ENCODE results near the gene PCA3.

PCA3 gene

DNA sequence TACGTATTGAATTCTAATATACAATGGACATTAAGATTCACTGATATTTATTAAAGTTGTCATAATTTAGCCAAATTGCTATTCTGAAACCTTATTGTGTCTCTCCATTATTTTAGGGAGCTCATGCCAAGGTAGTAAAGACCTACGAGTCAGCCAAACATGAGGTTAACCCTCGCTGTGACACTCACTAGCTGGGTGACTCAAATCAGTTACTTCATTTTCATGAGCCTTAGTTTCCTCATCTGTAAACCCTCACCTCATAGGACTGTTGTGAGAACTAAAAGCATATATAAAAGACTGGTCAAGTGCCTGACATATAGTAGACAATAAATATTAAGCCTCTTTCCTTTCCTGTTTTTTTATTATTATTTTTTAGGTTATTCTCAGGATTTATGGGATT, 44.0 kb upstream of the PCA3 start:
- Histone ChIP-seq H3K79me2 (no peaks in the 10 kb centered on the region), H3K9ac (no peak overlapping the region), H2AFZ (no peak overlapping the region), H3K4me1 (no peaks in the 10 kb centered on the region), H3K4me3 (ENCODE audit: low read depth, low read length) (no peak overlapping the region), H3K4me2 (ENCODE audit: low read length) (no peak overlapping the region), H3K27me3 (ENCODE audit: control insufficient read depth, insufficient read depth, low read length) (no peaks in the 10 kb centered on the region), H3K27ac (no peak overlapping the region), H3K36me3 (ENCODE audit: control insufficient read depth, insufficient read depth, low read length) (no peaks in the 10 kb centered on the region), H3K9me3 (ENCODE audit: control insufficient read depth, low read length) (no peaks in the 10 kb centered on the region)
- TF ChIP-seq, protein P1, sequence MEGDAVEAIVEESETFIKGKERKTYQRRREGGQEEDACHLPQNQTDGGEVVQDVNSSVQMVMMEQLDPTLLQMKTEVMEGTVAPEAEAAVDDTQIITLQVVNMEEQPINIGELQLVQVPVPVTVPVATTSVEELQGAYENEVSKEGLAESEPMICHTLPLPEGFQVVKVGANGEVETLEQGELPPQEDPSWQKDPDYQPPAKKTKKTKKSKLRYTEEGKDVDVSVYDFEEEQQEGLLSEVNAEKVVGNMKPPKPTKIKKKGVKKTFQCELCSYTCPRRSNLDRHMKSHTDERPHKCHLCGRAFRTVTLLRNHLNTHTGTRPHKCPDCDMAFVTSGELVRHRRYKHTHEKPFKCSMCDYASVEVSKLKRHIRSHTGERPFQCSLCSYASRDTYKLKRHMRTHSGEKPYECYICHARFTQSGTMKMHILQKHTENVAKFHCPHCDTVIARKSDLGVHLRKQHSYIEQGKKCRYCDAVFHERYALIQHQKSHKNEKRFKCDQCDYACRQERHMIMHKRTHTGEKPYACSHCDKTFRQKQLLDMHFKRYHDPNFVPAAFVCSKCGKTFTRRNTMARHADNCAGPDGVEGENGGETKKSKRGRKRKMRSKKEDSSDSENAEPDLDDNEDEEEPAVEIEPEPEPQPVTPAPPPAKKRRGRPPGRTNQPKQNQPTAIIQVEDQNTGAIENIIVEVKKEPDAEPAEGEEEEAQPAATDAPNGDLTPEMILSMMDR (IDR thresholded peaks at IDR 0.05), result no peak

DNA sequence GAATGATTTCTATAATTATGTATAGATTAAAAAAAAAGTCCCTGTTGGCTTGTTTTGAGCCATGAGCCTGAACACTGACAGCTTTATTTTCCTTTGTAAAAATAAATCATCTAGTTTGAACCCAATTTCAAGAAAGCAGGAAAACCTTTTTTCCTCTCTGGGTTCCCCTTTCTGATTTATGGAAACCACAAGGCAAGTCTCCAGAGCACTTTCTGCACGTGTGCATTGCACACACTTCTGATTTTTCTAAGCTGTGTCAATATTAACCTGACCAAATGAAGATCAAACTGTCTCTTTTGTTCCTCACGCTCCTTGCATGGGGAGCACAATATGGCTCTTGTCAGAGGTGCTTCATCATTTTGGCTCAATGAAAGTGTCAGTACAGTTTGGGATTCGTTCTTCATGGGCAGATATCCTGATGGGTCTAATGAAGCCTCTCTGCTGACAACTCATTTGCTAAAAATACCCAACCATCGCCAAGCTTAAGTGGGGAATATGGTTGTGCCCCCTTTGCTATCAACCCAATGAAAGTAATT, 39.2 kb upstream of the PCA3 start:
- Histone ChIP-seq H3K27me3 (ENCODE audit: control insufficient read depth, insufficient read depth, low read length) (no peaks in the 10 kb centered on the region), H3K79me2 (no peaks in the 10 kb centered on the region), H3K4me2 (ENCODE audit: low read length) (no peak overlapping the region), H3K36me3 (ENCODE audit: control insufficient read depth, insufficient read depth, low read length) (no peaks in the 10 kb centered on the region), H3K4me1 (no peaks in the 10 kb centered on the region), H3K4me3 (ENCODE audit: low read depth, low read length) (no peak overlapping the region), H3K9ac (no peak overlapping the region), H2AFZ (no peak overlapping the region), H3K27ac (no peak overlapping the region), H3K9me3 (ENCODE audit: control insufficient read depth, low read length) (no peaks in the 10 kb centered on the region)
- TF ChIP-seq, protein P1 (IDR thresholded peaks at IDR 0.05), result no peak

DNA sequence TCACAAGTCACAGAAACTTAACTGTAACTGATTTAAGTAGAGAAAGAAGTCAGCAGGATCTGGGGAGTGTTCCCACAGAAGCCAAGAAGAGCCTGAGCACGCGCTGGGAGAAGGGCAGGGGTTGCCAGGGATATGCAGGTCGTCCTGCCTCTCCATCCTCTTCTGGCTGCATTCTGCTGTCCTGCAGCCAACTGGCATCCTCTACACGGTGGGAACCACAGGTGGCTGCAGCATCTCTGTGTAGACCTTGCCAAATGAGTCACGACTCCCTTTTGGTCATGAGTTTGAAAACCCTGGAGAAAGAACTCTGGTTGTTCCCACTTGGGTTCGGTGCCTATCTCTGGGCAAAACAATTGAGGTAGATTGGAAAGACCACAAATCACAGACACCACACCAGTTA, 38.4 kb upstream of the PCA3 start:
- no peaks in the 10 kb centered on the region for H3K36me3 ChIP-seq (ENCODE audit: control insufficient read depth, insufficient read depth, low read length)
- no peak overlapping the region for H2AFZ ChIP-seq
- H3K9me3 ChIP-seq (ENCODE audit: control insufficient read depth, low read length), result no peaks in the 10 kb centered on the region
- H3K9ac ChIP-seq, result no peak overlapping the region
- H3K4me1 ChIP-seq, result no peaks in the 10 kb centered on the region
- TF ChIP-seq, protein P1 (IDR thresholded peaks at IDR 0.05), result no peak
- no peaks in the 10 kb centered on the region for H3K79me2 ChIP-seq
- H3K4me2 ChIP-seq (ENCODE audit: low read length), result no peak overlapping the region
- no peak overlapping the region for H3K27ac ChIP-seq
- H3K4me3 ChIP-seq (ENCODE audit: low read depth, low read length), result no peak overlapping the region
- H3K27me3 ChIP-seq (ENCODE audit: control insufficient read depth, insufficient read depth, low read length), result no peaks in the 10 kb centered on the region

DNA sequence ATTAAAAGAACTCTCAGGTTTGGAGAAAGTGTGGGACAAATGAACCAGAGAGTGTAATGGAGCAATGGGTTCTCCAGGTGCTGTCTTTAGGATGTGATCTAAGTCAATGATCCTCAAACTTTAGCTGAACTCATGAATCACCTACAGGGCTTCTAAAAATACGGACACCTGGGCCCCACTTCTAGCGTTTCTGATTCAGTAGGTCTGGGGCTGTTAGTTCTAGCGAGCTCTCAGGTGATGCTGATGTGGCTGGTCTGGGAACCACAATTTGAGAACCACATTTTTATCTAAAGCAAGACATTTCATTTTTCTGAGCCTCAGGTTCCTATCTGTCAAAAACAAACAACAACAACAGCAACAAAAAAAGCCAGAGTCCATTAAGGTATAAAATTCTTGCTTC, 35.1 kb upstream of the PCA3 start:
- TF ChIP-seq, protein P1 (IDR thresholded peaks at IDR 0.05), result no peak
- Histone ChIP-seq H3K27ac (no peak overlapping the region), H3K9ac (no peak overlapping the region), H2AFZ (no peak overlapping the region), H3K36me3 (ENCODE audit: control insufficient read depth, insufficient read depth, low read length) (no peaks in the 10 kb centered on the region), H3K79me2 (no peaks in the 10 kb centered on the region), H3K27me3 (ENCODE audit: control insufficient read depth, insufficient read depth, low read length) (no peaks in the 10 kb centered on the region), H3K4me2 (ENCODE audit: low read length) (no peak overlapping the region), H3K9me3 (ENCODE audit: control insufficient read depth, low read length) (no peaks in the 10 kb centered on the region), H3K4me3 (ENCODE audit: low read depth, low read length) (no peak overlapping the region), H3K4me1 (no peaks in the 10 kb centered on the region)

DNA sequence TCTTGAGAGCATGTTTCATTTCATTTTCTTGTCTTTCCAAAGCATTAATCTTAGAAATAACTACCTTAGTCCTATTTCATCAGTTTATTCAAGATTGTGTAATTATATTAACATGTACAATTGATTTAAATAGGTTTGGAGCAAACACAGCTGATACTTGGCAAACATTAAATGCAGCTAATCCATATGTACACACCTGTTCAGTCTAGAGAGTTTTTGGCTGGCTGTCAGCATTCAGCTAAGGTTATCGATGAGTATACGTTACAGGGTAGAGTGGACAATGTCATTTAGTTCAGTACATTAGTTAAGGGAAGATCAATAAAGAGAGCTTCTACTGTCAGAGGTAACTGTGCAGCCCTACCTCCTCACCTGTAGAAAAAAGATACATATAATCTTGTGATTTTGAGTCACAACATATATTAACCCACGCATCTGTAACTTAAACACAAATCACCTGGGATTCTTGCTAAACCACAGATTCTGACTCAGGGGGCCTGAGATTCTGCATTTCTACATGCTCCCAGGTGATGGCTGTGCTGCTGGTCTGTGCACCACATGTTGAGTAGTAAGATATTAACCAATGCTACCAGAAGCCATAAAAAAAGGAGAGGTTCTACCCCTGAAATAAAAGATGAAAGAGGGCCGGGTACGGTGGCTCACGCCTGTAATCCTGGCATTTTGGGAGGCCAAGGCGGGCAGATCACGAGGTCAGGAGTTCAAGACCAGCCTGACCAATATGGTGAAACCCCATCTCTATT, 34.1 kb upstream of the PCA3 start:
- TF ChIP-seq, protein P1 (IDR thresholded peaks at IDR 0.05), result no peak
- no peak overlapping the region for H3K4me3 ChIP-seq (ENCODE audit: low read depth, low read length)
- H2AFZ ChIP-seq, result no peak overlapping the region
- H3K4me1 ChIP-seq, result no peaks in the 10 kb centered on the region
- H3K4me2 ChIP-seq (ENCODE audit: low read length), result no peak overlapping the region
- no peaks in the 10 kb centered on the region for H3K27me3 ChIP-seq (ENCODE audit: control insufficient read depth, insufficient read depth, low read length)
- H3K9me3 ChIP-seq (ENCODE audit: control insufficient read depth, low read length), result no peaks in the 10 kb centered on the region
- H3K27ac ChIP-seq, result no peak overlapping the region
- no peaks in the 10 kb centered on the region for H3K36me3 ChIP-seq (ENCODE audit: control insufficient read depth, insufficient read depth, low read length)
- H3K79me2 ChIP-seq, result no peaks in the 10 kb centered on the region
- H3K9ac ChIP-seq, result no peak overlapping the region
